ENCODE data around the gene TIAM2.
"Not testable (repeated sequence)": the region's sequence is repeated elsewhere in the genome, so short reads cannot be mapped to it uniquely, and the experiment has no call there.

Gene TIAM2

GRCh38 chr6:155064303-155064702 lies 69.2 kb downstream of the TIAM2 start:
- DNase-seq: no peak

- no peak for DNase-seq
Measured at GRCh38 chr6:155066361-155066760, 71.2 kb downstream of the TIAM2 start.

GRCh38 chr6:155066921-155067680 lies 72.0 kb downstream of the TIAM2 start:
- DNase-seq: no peak

GRCh38 chr6:155067956-155068615 lies 73.0 kb downstream of the TIAM2 start:
- no peak for DNase-seq

GRCh38 chr6:155069543-155069942 lies 74.4 kb downstream of the TIAM2 start:
- DNase-seq: no peak

- DNase-seq: no peak
Measured at GRCh38 chr6:155075930-155076695, 81.0 kb downstream of the TIAM2 start.

- DNase-seq: no peak
Measured at GRCh38 chr6:155077331-155077730, 82.2 kb downstream of the TIAM2 start.

- no peak for DNase-seq
Measured at GRCh38 chr6:155077784-155078183, 82.7 kb downstream of the TIAM2 start.

- DNase-seq: no peak
Measured at GRCh38 chr6:155078331-155078745, 83.2 kb downstream of the TIAM2 start.

- DNase-seq: no peak
Measured at GRCh38 chr6:155079985-155080452, 84.9 kb downstream of the TIAM2 start.

- DNase-seq: no peak
Measured at GRCh38 chr6:155080881-155081845, 86.0 kb downstream of the TIAM2 start.

GRCh38 chr6:155084431-155085123 lies 89.5 kb downstream of the TIAM2 start:
- DNase-seq: no peak

- no peak for DNase-seq
Measured at GRCh38 chr6:155085582-155086257, 90.6 kb downstream of the TIAM2 start.

GRCh38 chr6:155088856-155089255 lies 93.7 kb downstream of the TIAM2 start:
- no peak for DNase-seq

GRCh38 chr6:155089746-155090145 lies 94.6 kb downstream of the TIAM2 start:
- DNase-seq: no peak

- no peak for DNase-seq
Measured at GRCh38 chr6:155090166-155090565, 95.1 kb downstream of the TIAM2 start.

GRCh38 chr6:155091756-155092155 lies 96.6 kb downstream of the TIAM2 start:
- no peak for DNase-seq

GRCh38 chr6:155093430-155093829 lies 98.3 kb downstream of the TIAM2 start:
- DNase-seq: no peak

- DNase-seq: no peak
Measured at GRCh38 chr6:155100087-155100486, 105.0 kb downstream of the TIAM2 start.

GRCh38 chr6:155100591-155100990 lies 105.5 kb downstream of the TIAM2 start:
- no peak for DNase-seq

GRCh38 chr6:155103083-155103645 lies 108.0 kb downstream of the TIAM2 start:
- DNase-seq: not testable (repeated sequence)
